Gastroesophageal sphincter (tissue), 3 donors: ENCODE measurements around the gene ZNF296.

Experiments
- EP300 ChIP-seq: sonication (generic); formaldehyde crosslinking; IDR thresholded peaks from one replicate; pipeline ENCODE4 v1.6.1; 2017; ENCODE audit warnings: antibody characterized with exemption, mild to moderate bottlenecking
- TF ChIP-seq, protein P1 (sequence below), 4 experiments: fragments of 200-600 bp in 2 of 4; fragments of 450-650 bp in 2 of 4; sonication (generic) in 1 of 4; IDR thresholded peaks; one replicate each; pipeline ENCODE4 v1.5.1; 2017 to 2019; ENCODE audit warnings: antibody characterized with exemption in 4 of 4, mild to moderate bottlenecking in 2 of 4, moderate library complexity in 2 of 4

DNA sequence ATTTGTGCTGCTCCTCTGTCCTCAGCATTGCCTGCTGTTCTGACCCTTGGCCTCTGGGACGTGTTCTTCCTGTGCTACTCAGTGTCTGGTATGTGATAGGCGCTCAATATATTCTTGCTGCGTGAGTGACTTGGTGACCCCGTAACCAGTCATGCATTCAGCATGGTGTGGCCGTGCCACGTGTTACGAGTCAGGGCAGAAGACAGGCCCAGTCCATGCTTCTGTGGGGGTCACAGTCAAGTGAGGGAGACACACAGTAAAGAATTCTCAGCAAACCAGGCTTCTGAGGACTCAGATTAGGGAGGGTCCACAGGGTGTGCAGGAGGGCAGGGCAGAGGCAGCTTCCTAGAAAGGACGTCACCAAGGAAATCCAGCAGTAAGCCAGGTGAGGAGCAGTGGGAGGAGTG lies 24.6 kb upstream of the ZNF296 start:
- no peak for TF ChIP-seq EP300
- TF ChIP-seq, protein P1, sequence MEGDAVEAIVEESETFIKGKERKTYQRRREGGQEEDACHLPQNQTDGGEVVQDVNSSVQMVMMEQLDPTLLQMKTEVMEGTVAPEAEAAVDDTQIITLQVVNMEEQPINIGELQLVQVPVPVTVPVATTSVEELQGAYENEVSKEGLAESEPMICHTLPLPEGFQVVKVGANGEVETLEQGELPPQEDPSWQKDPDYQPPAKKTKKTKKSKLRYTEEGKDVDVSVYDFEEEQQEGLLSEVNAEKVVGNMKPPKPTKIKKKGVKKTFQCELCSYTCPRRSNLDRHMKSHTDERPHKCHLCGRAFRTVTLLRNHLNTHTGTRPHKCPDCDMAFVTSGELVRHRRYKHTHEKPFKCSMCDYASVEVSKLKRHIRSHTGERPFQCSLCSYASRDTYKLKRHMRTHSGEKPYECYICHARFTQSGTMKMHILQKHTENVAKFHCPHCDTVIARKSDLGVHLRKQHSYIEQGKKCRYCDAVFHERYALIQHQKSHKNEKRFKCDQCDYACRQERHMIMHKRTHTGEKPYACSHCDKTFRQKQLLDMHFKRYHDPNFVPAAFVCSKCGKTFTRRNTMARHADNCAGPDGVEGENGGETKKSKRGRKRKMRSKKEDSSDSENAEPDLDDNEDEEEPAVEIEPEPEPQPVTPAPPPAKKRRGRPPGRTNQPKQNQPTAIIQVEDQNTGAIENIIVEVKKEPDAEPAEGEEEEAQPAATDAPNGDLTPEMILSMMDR (IDR thresholded peaks at IDR 0.05) = no peak
